HL-60 (cell line): ENCODE measurements around the gene C22orf39.

Experiments
- DNase-seq, 2 experiments: peaks; one replicate each; pipeline ENCODE4 v3.0.0-alpha.2; 2010 to 2020; ENCODE audit warnings: low read depth in 1 of 2, low spot score in 1 of 2
- H3K27ac ChIP-seq: fragments of 250-450 bp; sonication (Bioruptor Pico); replicated peaks from 2 replicates; pipeline ENCODE4 v1.5.1; 2020; ENCODE audit warnings: mild to moderate bottlenecking, moderate library complexity
- H3K27me3 ChIP-seq: fragments of 250-450 bp; sonication (Bioruptor Pico); 2 replicates; pipeline ENCODE4 v1.5.1; 2021; ENCODE audit warnings: mild to moderate bottlenecking, moderate library complexity; ENCODE audit not compliant: insufficient read depth, poor library complexity, severe bottlenecking
- H3K4me3 ChIP-seq: replicated peaks from 2 replicates; pipeline ENCODE4 v1.5.1; 2011; ENCODE audit warnings: mild to moderate bottlenecking, control low read depth, low read length; ENCODE audit not compliant: insufficient read depth
- GABPA ChIP-seq: IDR thresholded peaks from 2 replicates; pipeline ENCODE4 v1.6.1; 2012; ENCODE audit warnings: low read depth
- POLR2AphosphoS5 ChIP-seq: IDR thresholded peaks from 2 replicates; pipeline ENCODE4 v1.6.1; 2012; ENCODE audit warnings: low read depth
- SPI1 ChIP-seq: IDR thresholded peaks from 2 replicates; pipeline ENCODE4 v1.6.1; 2012; ENCODE audit warnings: low read depth, mild to moderate bottlenecking, borderline replicate concordance
- TF ChIP-seq, protein P1 (sequence below): IDR thresholded peaks from 2 replicates; pipeline ENCODE4 v1.6.1; 2012; ENCODE audit warnings: low read depth; ENCODE audit not compliant: insufficient replicate concordance
- TF ChIP-seq, protein P2 (sequence below): IDR thresholded peaks from one replicate; pipeline ENCODE4 v1.5.1; 2011; ENCODE audit warnings: low read length, control low read depth, inconsistent platforms; ENCODE audit not compliant: insufficient read depth

Gene C22orf39

DNA sequence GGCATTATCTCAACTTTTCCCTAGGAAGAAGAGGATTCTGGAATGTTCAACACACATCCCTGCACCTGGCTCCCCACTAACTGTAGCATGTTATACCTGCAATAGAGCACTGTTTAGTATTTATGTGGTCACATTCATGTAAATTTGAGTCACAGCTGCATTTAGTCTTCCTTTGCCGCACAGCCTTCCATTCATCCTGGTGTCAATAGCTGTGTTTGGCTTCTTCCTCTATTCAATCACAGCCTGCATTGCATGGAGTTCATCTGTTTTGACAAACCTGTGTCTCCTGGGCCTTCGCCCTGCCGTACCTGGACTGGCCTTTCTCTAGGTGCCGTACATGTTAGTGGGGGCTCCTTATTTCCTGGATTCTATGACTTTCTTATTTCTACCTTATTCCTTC lies 4.1 kb upstream of the C22orf39 start:
- H3K27me3 ChIP-seq = no peaks in the 10 kb centered on the region
- H3K27ac ChIP-seq = no peak overlapping the region
- TF ChIP-seq POLR2AphosphoS5 = no peak
- no peak for TF ChIP-seq SPI1
- no peak for TF ChIP-seq GABPA
- DNase-seq = no peak
- no peak overlapping the region for H3K4me3 ChIP-seq

- no peak overlapping the region for H3K4me3 ChIP-seq
- no peaks in the 10 kb centered on the region for H3K27me3 ChIP-seq
- DNase-seq = no peak
- no peak overlapping the region for H3K27ac ChIP-seq
- TF ChIP-seq POLR2AphosphoS5 = no peak
- TF ChIP-seq, protein P1, sequence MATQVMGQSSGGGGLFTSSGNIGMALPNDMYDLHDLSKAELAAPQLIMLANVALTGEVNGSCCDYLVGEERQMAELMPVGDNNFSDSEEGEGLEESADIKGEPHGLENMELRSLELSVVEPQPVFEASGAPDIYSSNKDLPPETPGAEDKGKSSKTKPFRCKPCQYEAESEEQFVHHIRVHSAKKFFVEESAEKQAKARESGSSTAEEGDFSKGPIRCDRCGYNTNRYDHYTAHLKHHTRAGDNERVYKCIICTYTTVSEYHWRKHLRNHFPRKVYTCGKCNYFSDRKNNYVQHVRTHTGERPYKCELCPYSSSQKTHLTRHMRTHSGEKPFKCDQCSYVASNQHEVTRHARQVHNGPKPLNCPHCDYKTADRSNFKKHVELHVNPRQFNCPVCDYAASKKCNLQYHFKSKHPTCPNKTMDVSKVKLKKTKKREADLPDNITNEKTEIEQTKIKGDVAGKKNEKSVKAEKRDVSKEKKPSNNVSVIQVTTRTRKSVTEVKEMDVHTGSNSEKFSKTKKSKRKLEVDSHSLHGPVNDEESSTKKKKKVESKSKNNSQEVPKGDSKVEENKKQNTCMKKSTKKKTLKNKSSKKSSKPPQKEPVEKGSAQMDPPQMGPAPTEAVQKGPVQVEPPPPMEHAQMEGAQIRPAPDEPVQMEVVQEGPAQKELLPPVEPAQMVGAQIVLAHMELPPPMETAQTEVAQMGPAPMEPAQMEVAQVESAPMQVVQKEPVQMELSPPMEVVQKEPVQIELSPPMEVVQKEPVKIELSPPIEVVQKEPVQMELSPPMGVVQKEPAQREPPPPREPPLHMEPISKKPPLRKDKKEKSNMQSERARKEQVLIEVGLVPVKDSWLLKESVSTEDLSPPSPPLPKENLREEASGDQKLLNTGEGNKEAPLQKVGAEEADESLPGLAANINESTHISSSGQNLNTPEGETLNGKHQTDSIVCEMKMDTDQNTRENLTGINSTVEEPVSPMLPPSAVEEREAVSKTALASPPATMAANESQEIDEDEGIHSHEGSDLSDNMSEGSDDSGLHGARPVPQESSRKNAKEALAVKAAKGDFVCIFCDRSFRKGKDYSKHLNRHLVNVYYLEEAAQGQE = no peak
- TF ChIP-seq GABPA = no peak
- no peak for TF ChIP-seq SPI1
- TF ChIP-seq, protein P2, sequence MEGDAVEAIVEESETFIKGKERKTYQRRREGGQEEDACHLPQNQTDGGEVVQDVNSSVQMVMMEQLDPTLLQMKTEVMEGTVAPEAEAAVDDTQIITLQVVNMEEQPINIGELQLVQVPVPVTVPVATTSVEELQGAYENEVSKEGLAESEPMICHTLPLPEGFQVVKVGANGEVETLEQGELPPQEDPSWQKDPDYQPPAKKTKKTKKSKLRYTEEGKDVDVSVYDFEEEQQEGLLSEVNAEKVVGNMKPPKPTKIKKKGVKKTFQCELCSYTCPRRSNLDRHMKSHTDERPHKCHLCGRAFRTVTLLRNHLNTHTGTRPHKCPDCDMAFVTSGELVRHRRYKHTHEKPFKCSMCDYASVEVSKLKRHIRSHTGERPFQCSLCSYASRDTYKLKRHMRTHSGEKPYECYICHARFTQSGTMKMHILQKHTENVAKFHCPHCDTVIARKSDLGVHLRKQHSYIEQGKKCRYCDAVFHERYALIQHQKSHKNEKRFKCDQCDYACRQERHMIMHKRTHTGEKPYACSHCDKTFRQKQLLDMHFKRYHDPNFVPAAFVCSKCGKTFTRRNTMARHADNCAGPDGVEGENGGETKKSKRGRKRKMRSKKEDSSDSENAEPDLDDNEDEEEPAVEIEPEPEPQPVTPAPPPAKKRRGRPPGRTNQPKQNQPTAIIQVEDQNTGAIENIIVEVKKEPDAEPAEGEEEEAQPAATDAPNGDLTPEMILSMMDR = no peak
Observed at GRCh38 chr22:19450363-19451175, 3.1 kb upstream of the C22orf39 start.

DNA sequence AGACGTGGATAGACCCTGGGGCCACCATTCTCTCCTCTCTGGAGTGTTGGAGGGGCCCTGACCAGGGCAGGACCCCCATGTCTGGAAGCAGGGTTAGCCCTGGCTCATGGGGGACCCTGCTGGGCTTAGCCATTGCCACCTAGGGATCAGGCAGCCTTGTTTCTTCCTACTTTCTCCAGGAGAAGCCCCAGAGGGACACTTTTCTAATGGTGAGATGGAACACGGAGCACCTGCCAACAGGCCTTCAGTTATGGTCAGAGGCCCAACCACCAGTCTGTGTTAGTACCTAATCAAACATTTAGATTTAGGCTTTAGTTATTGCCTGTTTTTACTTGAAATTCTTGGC lies 1.9 kb upstream of the C22orf39 start:
- no peak for DNase-seq
- no peaks in the 10 kb centered on the region for H3K27me3 ChIP-seq
- H3K27ac ChIP-seq = no peak overlapping the region
- TF ChIP-seq POLR2AphosphoS5 = no peak
- TF ChIP-seq, protein P1 = no peak
- no peak for TF ChIP-seq GABPA
- TF ChIP-seq SPI1 = no peak
- TF ChIP-seq, protein P2 = no peak
- no peak overlapping the region for H3K4me3 ChIP-seq

DNA sequence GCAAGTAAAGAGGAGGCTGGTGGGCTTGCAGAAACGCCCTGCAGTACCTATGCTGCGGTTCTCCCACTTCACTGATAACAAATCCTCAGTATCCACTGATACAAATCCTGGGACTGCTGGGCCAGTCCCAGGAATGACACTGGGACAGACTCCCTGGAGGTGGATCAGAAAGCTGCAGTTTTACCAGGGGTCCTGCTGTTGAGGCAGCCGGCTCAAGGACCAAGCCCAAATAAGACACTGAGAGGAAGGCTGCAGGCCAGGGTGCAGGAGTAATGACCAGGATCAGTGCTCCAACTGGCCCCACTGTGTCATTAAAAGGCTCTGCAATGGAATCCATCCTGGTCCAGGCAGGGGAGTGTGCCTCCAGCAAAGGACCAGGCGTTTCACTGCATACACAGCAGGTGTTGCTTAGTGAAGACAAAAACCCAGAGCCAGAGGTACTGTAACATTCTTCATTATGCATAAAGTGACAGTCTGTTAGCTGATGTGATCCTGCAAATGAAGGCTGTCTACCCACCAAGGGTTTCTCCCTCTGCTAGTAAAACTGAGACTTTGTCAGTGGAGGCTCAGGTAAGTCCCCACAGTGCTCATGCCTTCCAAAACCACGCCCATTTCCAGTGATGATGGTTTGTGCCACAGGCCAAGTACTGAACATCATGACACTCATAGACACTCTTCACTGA lies 1.4 kb upstream of the C22orf39 start:
- Histone ChIP-seq H3K27me3 (no peaks in the 10 kb centered on the region), H3K4me3 (no peak overlapping the region), H3K27ac (no peak overlapping the region)
- no peak for DNase-seq
- TF ChIP-seq POLR2AphosphoS5 = no peak
- TF ChIP-seq, protein P2 = no peak
- TF ChIP-seq GABPA = no peak
- TF ChIP-seq, protein P1 = no peak
- no peak for TF ChIP-seq SPI1
